HepG2 (cell line): ENCODE results near the gene RAB3B. TPM values are rescaled to one million over a fixed set of nuclear protein-coding genes. Genes with fewer than 3 reads are reported as not detected.
A peak's percentile ranks its signal among the peaks of the same experiment; 100 is the strongest.

Experiments
- FOXA3 ChIP-seq: IDR thresholded peaks from 2 replicates; pipeline ENCODE4 v1.6.1; 2016; ENCODE audit warnings: missing genetic modification reagents, missing compliant biosample characterization
- FOXC1 ChIP-seq: sonication (generic); formaldehyde crosslinking; IDR thresholded peaks from 2 replicates; pipeline ENCODE4 v1.8.0; 2022; ENCODE audit warnings: mild to moderate bottlenecking, missing genetic modification reagents, borderline replicate concordance
- FOXK2 ChIP-seq: fragments of 450-650 bp; IDR thresholded peaks from 2 replicates; pipeline ENCODE4 v1.6.1; 2016
- GZF1 ChIP-seq: sonication (generic); formaldehyde crosslinking; IDR thresholded peaks from 2 replicates; pipeline ENCODE4 v1.5.1; 2020; ENCODE audit warnings: mild to moderate bottlenecking, missing genetic modification reagents
- HDAC2 ChIP-seq: sonication (generic); formaldehyde crosslinking; IDR thresholded peaks from 2 replicates; pipeline ENCODE4 v1.4.0; 2020; ENCODE audit warnings: missing genetic modification reagents
- HHEX ChIP-seq: IDR thresholded peaks from 2 replicates; pipeline ENCODE4 v1.6.1; 2016; ENCODE audit warnings: control low read depth
- IRF2 ChIP-seq: IDR thresholded peaks from 2 replicates; pipeline ENCODE4 v1.6.1; 2018; ENCODE audit warnings: missing genetic modification reagents, missing compliant biosample characterization
- NCOA1 ChIP-seq: sonication (generic); formaldehyde crosslinking; IDR thresholded peaks from 2 replicates; pipeline ENCODE4 v1.9.0; 2021; ENCODE audit warnings: missing genetic modification reagents
- NR2F2 ChIP-seq: IDR thresholded peaks from 2 replicates; pipeline ENCODE4 v1.6.1; 2012; ENCODE audit warnings: low read depth, inconsistent platforms, borderline replicate concordance
- TEAD3 ChIP-seq: optimal IDR thresholded peaks from 2 replicates; pipeline ENCODE3; 2016; ENCODE audit warnings: borderline replicate concordance
- TFAP4 ChIP-seq: sonication (generic); IDR thresholded peaks from 2 replicates; pipeline ENCODE4 v1.6.1; 2016; ENCODE audit warnings: low read depth, borderline replicate concordance
- ZFP36 ChIP-seq: fragments of 150-350 bp; IDR thresholded peaks from 2 replicates; pipeline ENCODE4 v1.6.1; 2018; ENCODE audit warnings: borderline replicate concordance, low read length, low read depth; ENCODE audit not compliant: partially characterized antibody
- ZNF225 ChIP-seq: sonication (generic); formaldehyde crosslinking; IDR thresholded peaks from 2 replicates; pipeline ENCODE4 v1.4.0; 2020; ENCODE audit warnings: mild to moderate bottlenecking, missing genetic modification reagents
- ZNF275 ChIP-seq: sonication (generic); formaldehyde crosslinking; IDR thresholded peaks from 2 replicates; pipeline ENCODE4 v1.8.0; 2022; ENCODE audit warnings: missing genetic modification reagents, mild to moderate bottlenecking, inconsistent platforms, borderline replicate concordance
- ZNF281 ChIP-seq: sonication (generic); formaldehyde crosslinking; IDR thresholded peaks from 2 replicates; pipeline ENCODE4 v1.4.0; 2020; ENCODE audit warnings: missing genetic modification reagents, borderline replicate concordance
- ZNF550 ChIP-seq: sonication (generic); formaldehyde crosslinking; IDR thresholded peaks from 2 replicates; pipeline ENCODE4 v1.4.0; 2020; ENCODE audit warnings: mild to moderate bottlenecking, missing genetic modification reagents, borderline replicate concordance
- ZNF589 ChIP-seq: sonication (generic); formaldehyde crosslinking; conservative IDR thresholded peaks from 2 replicates; pipeline ENCODE4 v1.8.0; 2022; ENCODE audit warnings: mild to moderate bottlenecking, moderate library complexity, missing genetic modification reagents
- ZNF687 ChIP-seq: sonication (generic); formaldehyde crosslinking; IDR thresholded peaks from 2 replicates; pipeline ENCODE4 v1.5.1; 2020; ENCODE audit warnings: mild to moderate bottlenecking, missing genetic modification reagents, moderate library complexity
- ZNF703 ChIP-seq: sonication (generic); formaldehyde crosslinking; IDR thresholded peaks from 2 replicates; pipeline ENCODE4 v1.5.1; 2020; ENCODE audit warnings: missing genetic modification reagents, mild to moderate bottlenecking, moderate library complexity, borderline replicate concordance
- polyA plus RNA-seq, 8 experiments: library from polyadenylated mRNA; depleted of rRNA in 3 of 8; stranded (reverse) in 7 of 8; unstranded in 1 of 8; fragments of >200 nt; fragmentation: Illumina TruSeq in 4 of 8; extraction: Trizol in 4 of 8; gene quantifications; 2 replicates each; pipeline versions ENCODE4 v1.2.1 to v1.2.3, GENCODE V29; 2011 to 2016; ENCODE audit warnings: low read depth in 4 of 8, missing spikeins in 1 of 8, mixed read lengths in 1 of 8; ENCODE audit not compliant: insufficient read depth in 1 of 8
- total RNA-seq, 5 experiments: library from RNA; depleted of rRNA; stranded (reverse); fragments of >200 nt; fragmentation: Illumina TruSeq; extraction: Trizol; gene quantifications; 2 replicates each; pipeline ENCODE4 v1.2.3, GENCODE V29; 2016; ENCODE audit warnings: low read depth in 1 of 5
- TF ChIP-seq, protein P1 (sequence below): sonication (generic); formaldehyde crosslinking; IDR thresholded peaks from 2 replicates; pipeline ENCODE4 v1.4.0; 2020; ENCODE audit warnings: low read depth, mild to moderate bottlenecking, missing genetic modification reagents

Gene RAB3B
- total and polyA plus RNA-seq, 2 of the 13 experiments (the other 11 are each of a cell fraction or from before 2014, with no cell fraction given), result 1.0 to 1.2 TPM

DNA sequence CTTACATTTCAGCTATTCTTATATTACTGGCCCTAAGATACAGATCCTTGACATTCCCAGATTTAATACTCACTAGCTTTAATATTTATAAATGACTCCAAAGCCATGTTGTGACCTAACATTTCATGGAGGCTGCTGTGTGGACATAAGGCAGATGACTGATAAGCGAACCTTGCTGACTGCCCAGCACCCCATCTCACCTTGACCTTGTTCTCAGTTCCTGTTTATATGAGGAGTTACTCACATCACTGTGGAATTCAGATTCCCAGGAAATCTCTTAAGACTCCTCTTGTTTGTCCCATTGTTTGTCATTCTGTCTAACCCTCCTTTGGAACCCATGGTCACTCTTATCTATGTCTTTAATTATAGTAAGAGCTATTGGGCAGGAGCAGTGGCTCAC is 21.9 kb downstream of the RAB3B start (continued):
- TF ChIP-seq TFAP4 (peak; percentile 72), NCOA1 (no peak), ZNF589 (CRISPR knock-in tag) (no peak), ZNF703 (CRISPR knock-in tag) (no peak), ZFP36 (no peak), ZNF225 (CRISPR knock-in tag) (no peak), IRF2 (CRISPR knock-in tag) (peak; percentile 68), NR2F2 (peak; percentile 38; the same call in 1 of the 2 replicates), ZNF275 (CRISPR knock-in tag) (no peak), HHEX (0 out of 2 replicates have a peak, but pooled peaks have one; percentile 34), HDAC2 (peak; percentile 42; the same call in 1 of the 2 replicates), FOXK2 (0 out of 2 replicates have a peak, but pooled peaks have one; percentile 14), ZNF281 (CRISPR knock-in tag) (peak; percentile 90; the same call in 1 of the 2 replicates), ZNF687 (CRISPR knock-in tag) (no peak), FOXC1 (CRISPR knock-in tag) (no peak), FOXA3 (CRISPR knock-in tag) (peak; percentile 85), TEAD3 (CRISPR knock-in tag) (peak; percentile 70), GZF1 (CRISPR knock-in tag) (no peak), ZNF550 (CRISPR knock-in tag) (no peak)
- TF ChIP-seq, protein P1, sequence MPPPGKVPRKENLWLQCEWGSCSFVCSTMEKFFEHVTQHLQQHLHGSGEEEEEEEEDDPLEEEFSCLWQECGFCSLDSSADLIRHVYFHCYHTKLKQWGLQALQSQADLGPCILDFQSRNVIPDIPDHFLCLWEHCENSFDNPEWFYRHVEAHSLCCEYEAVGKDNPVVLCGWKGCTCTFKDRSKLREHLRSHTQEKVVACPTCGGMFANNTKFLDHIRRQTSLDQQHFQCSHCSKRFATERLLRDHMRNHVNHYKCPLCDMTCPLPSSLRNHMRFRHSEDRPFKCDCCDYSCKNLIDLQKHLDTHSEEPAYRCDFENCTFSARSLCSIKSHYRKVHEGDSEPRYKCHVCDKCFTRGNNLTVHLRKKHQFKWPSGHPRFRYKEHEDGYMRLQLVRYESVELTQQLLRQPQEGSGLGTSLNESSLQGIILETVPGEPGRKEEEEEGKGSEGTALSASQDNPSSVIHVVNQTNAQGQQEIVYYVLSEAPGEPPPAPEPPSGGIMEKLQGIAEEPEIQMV (CRISPR knock-in tag), result no peak
